Neuron (in vitro differentiated cells): ENCODE data around the gene VAV2.

ENCODE experiments used
- H2AFZ ChIP-seq: one replicate; pipeline ENCODE4 v1.6.1; 2013; ENCODE audit warnings: low read depth, mild to moderate bottlenecking, inconsistent platforms, low read length, moderate library complexity
- H3K27me3 ChIP-seq: one replicate; pipeline ENCODE4 v1.6.1; 2013; ENCODE audit warnings: low read length; ENCODE audit not compliant: insufficient read depth
- H3K36me3 ChIP-seq: one replicate; pipeline ENCODE4 v1.6.1; 2013; ENCODE audit warnings: low read length; ENCODE audit not compliant: insufficient read depth
- H3K4me1 ChIP-seq: one replicate; pipeline ENCODE4 v1.6.1; 2013; ENCODE audit warnings: low read length; ENCODE audit not compliant: insufficient read depth
- H3K4me3 ChIP-seq: 2 replicates; pipeline ENCODE4 v1.5.1; 2013; ENCODE audit warnings: mild to moderate bottlenecking, low read length, moderate library complexity
- H3K9me3 ChIP-seq: one replicate; pipeline ENCODE4 v1.6.1; 2013; ENCODE audit warnings: low read length

The VAV2 gene

GRCh38 chr9:133791069-133791468 is 201.1 kb downstream of the VAV2 start:
- Histone ChIP-seq H3K9me3 (no peaks in the 10 kb centered on the region), H3K27me3 (no peaks in the 10 kb centered on the region), H2AFZ (no peak overlapping the region), H3K4me1 (peaks cover 8% of the 10 kb centered on the region), H3K36me3 (peaks cover 53% of the 10 kb centered on the region), H3K4me3 (no peak overlapping the region)

- H3K4me1 ChIP-seq: peaks cover 8% of the 10 kb centered on the region
- no peak overlapping the region for H3K4me3 ChIP-seq
- peaks cover 51% of the 10 kb centered on the region for H3K36me3 ChIP-seq
- H3K27me3 ChIP-seq: no peaks in the 10 kb centered on the region
- no peaks in the 10 kb centered on the region for H3K9me3 ChIP-seq
- no peak overlapping the region for H2AFZ ChIP-seq
These were observed 202.3 kb downstream of the VAV2 start for GRCh38 chr9:133789778-133790177.

GRCh38 chr9:133788819-133789717 is 203.1 kb downstream of the VAV2 start:
- Histone ChIP-seq H3K27me3 (no peaks in the 10 kb centered on the region), H3K36me3 (peaks cover 53% of the 10 kb centered on the region), H3K4me1 (peaks cover 8% of the 10 kb centered on the region), H3K9me3 (no peaks in the 10 kb centered on the region), H3K4me3 (no peak overlapping the region), H2AFZ (no peak overlapping the region)

- H3K27me3 ChIP-seq: no peaks in the 10 kb centered on the region
- no peak overlapping the region for H3K4me3 ChIP-seq
These were observed 203.9 kb downstream of the VAV2 start for GRCh38 chr9:133788045-133788818.

GRCh38 chr9:133787754-133788025 is 204.4 kb downstream of the VAV2 start:
- Histone ChIP-seq H3K4me1 (peaks cover 8% of the 10 kb centered on the region), H3K36me3 (peaks cover 54% of the 10 kb centered on the region), H3K4me3 (no peak overlapping the region), H3K9me3 (no peaks in the 10 kb centered on the region), H2AFZ (no peak overlapping the region), H3K27me3 (no peaks in the 10 kb centered on the region)

More at GRCh38 chr9:133788045-133788818, 203.9 kb downstream of the VAV2 start:
- Histone ChIP-seq H3K36me3 (peaks cover 52% of the 10 kb centered on the region), H3K4me1 (peaks cover 8% of the 10 kb centered on the region), H2AFZ (no peak overlapping the region), H3K9me3 (no peaks in the 10 kb centered on the region)

GRCh38 chr9:133786907-133787753 is 205.0 kb downstream of the VAV2 start:
- Histone ChIP-seq H3K4me3 (no peak overlapping the region), H3K27me3 (no peaks in the 10 kb centered on the region), H3K4me1 (peaks cover 8% of the 10 kb centered on the region), H3K9me3 (no peaks in the 10 kb centered on the region), H3K36me3 (peaks cover 51% of the 10 kb centered on the region), H2AFZ (no peak overlapping the region)

GRCh38 chr9:133786371-133786753 is 205.8 kb downstream of the VAV2 start:
- Histone ChIP-seq H3K4me3 (no peak overlapping the region), H3K4me1 (peaks cover 8% of the 10 kb centered on the region), H3K36me3 (peaks cover 47% of the 10 kb centered on the region), H2AFZ (no peak overlapping the region), H3K27me3 (no peaks in the 10 kb centered on the region), H3K9me3 (no peaks in the 10 kb centered on the region)

GRCh38 chr9:133785753-133786370 is 206.3 kb downstream of the VAV2 start:
- Histone ChIP-seq H3K4me3 (no peak overlapping the region), H2AFZ (no peak overlapping the region), H3K4me1 (peaks cover 8% of the 10 kb centered on the region), H3K36me3 (peaks cover 48% of the 10 kb centered on the region), H3K27me3 (no peaks in the 10 kb centered on the region), H3K9me3 (no peaks in the 10 kb centered on the region)

- no peak overlapping the region for H2AFZ ChIP-seq
- peaks cover 47% of the 10 kb centered on the region for H3K36me3 ChIP-seq
These were observed 207.2 kb downstream of the VAV2 start for GRCh38 chr9:133784731-133785561.

GRCh38 chr9:133783331-133783731 is 208.8 kb downstream of the VAV2 start:
- H3K9me3 ChIP-seq: no peaks in the 10 kb centered on the region
- no peak overlapping the region for H3K4me3 ChIP-seq
- peaks cover 46% of the 10 kb centered on the region for H3K36me3 ChIP-seq

More at GRCh38 chr9:133784731-133785561, 207.2 kb downstream of the VAV2 start:
- H3K4me1 ChIP-seq: peaks cover 8% of the 10 kb centered on the region
- H3K9me3 ChIP-seq: no peaks in the 10 kb centered on the region
- no peaks in the 10 kb centered on the region for H3K27me3 ChIP-seq
- no peak overlapping the region for H3K4me3 ChIP-seq

GRCh38 chr9:133782157-133783130 is 209.7 kb downstream of the VAV2 start:
- Histone ChIP-seq H3K4me3 (no peak overlapping the region), H3K9me3 (no peaks in the 10 kb centered on the region), H3K27me3 (no peaks in the 10 kb centered on the region), H3K36me3 (peaks cover 52% of the 10 kb centered on the region), H3K4me1 (peaks cover 8% of the 10 kb centered on the region), H2AFZ (no peak overlapping the region)

More at GRCh38 chr9:133783331-133783731, 208.8 kb downstream of the VAV2 start:
- Histone ChIP-seq H2AFZ (no peak overlapping the region), H3K27me3 (no peaks in the 10 kb centered on the region), H3K4me1 (peaks cover 8% of the 10 kb centered on the region)
